ENCODE measurements around the gene LIPA.

GRCh38 chr10:89262086-89263051, 10.8 kb upstream of the LIPA start:
- TF ChIP-seq, protein P1, sequence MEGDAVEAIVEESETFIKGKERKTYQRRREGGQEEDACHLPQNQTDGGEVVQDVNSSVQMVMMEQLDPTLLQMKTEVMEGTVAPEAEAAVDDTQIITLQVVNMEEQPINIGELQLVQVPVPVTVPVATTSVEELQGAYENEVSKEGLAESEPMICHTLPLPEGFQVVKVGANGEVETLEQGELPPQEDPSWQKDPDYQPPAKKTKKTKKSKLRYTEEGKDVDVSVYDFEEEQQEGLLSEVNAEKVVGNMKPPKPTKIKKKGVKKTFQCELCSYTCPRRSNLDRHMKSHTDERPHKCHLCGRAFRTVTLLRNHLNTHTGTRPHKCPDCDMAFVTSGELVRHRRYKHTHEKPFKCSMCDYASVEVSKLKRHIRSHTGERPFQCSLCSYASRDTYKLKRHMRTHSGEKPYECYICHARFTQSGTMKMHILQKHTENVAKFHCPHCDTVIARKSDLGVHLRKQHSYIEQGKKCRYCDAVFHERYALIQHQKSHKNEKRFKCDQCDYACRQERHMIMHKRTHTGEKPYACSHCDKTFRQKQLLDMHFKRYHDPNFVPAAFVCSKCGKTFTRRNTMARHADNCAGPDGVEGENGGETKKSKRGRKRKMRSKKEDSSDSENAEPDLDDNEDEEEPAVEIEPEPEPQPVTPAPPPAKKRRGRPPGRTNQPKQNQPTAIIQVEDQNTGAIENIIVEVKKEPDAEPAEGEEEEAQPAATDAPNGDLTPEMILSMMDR (optimal IDR thresholded peaks at IDR 0.05 in 1 of 3, IDR thresholded peaks at IDR 0.05 in 1 of 3, conservative IDR thresholded peaks at IDR 0.05 in 1 of 3; ENCODE audit: extremely low read depth in 1 of 3, insufficient read depth in 2 of 3, low read length in 3 of 3): no peak
- TF ChIP-seq EZH2 (IDR thresholded peaks at IDR 0.05; ENCODE audit: low read length): no peak
